Stimulated activated CD8-positive, alpha-beta memory T cell treated with anti-CD3 and anti-CD28 coated beads, Interleukin-15, amount 100 ng/mL, for 48 hours (primary cell): ENCODE results near the gene MUC3A.
"Not testable (repeated sequence)": the region's sequence is repeated elsewhere in the genome, so short reads cannot be mapped to it uniquely, and the experiment has no call there.

ENCODE experiments used
- DNase-seq, 2 donors: peaks; one replicate each; pipeline ENCODE4 v3.0.0-alpha.2; 2020; ENCODE audit warnings: low read depth in 2 of 2

MUC3A gene, protein sequence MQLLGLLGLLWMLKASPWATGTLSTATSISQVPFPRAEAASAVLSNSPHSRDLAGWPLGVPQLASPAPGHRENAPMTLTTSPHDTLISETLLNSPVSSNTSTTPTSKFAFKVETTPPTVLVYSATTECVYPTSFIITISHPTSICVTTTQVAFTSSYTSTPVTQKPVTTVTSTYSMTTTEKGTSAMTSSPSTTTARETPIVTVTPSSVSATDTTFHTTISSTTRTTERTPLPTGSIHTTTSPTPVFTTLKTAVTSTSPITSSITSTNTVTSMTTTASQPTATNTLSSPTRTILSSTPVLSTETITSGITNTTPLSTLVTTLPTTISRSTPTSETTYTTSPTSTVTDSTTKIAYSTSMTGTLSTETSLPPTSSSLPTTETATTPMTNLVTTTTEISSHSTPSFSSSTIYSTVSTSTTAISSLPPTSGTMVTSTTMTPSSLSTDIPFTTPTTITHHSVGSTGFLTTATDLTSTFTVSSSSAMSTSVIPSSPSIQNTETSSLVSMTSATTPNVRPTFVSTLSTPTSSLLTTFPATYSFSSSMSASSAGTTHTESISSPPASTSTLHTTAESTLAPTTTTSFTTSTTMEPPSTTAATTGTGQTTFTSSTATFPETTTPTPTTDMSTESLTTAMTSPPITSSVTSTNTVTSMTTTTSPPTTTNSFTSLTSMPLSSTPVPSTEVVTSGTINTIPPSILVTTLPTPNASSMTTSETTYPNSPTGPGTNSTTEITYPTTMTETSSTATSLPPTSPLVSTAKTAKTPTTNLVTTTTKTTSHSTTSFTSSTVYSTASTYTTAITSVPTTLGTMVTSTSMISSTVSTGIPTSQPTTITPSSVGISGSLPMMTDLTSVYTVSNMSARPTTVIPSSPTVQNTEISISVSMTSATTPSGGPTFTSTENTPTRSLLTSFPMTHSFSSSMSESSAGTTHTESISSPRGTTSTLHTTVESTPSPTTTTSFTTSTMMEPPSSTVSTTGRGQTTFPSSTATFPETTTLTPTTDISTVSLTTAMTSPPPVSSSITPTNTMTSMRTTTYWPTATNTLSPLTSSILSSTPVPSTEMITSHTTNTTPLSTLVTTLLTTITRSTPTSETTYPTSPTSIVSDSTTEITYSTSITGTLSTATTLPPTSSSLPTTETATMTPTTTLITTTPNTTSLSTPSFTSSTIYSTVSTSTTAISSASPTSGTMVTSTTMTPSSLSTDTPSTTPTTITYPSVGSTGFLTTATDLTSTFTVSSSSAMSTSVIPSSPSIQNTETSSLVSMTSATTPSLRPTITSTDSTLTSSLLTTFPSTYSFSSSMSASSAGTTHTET (N-terminal part only)

DNA sequence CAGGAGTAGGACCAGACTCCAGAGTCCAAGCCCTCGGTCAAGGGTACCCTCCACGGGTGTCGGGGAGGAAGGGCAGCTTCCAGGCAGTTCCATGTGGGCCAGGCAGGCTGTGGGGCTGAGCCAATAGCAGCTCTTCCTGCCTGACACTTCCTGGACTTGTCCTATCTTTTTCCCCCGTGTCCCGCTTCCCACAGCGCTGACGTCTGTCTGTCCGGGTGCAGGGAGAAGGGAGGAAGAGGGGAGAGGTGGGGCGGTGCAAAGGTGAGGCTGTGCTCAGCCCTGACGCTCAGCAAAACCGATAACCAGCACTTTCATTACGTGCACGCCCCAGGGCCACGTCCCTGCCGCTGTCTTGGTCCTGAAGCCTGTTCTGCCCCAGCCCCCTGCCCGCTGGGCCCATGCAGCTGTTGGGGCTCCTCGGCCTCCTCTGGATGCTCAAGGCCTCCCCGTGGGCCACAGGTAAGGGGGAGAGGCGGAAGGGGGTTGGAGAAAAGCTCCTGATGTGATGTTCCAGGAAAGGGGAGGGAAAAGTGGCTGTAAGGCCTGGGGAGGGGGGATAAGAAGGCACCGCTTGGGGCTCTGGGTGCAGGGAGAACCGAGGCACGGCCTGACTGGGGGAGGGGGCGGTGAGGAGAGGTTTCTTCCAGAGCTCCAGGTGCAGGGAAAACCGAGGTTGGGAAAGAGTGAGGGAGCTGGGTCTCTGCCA lies at the start of gene MUC3A:
TSS of gene MUC3A (plus strand) at position 308 of the 706 bp plus-strand sequence. CDS start at position 399, 91 bp downstream.
- DNase-seq: no peak

DNA sequence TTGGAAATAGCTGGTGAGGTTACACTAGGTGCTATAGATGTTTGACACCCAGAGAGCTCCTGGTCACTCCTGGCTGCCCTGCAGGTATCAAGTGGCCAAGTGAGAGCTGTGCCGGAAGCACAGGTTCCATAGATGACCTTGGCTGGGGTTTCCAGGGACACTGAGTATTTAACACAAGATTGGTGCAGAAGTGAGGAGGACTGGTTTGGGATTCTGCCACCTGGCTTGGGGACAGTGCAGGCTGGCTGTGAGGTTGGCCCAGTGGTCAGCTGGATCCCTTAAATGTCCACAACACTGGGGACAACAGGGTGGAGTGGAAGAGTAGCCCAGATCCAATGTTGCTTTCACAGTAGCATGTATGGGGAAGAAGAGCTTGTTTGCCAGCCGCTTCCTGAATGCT lies 48.4 kb upstream of the MUC3A start:
- no peak for DNase-seq

DNA sequence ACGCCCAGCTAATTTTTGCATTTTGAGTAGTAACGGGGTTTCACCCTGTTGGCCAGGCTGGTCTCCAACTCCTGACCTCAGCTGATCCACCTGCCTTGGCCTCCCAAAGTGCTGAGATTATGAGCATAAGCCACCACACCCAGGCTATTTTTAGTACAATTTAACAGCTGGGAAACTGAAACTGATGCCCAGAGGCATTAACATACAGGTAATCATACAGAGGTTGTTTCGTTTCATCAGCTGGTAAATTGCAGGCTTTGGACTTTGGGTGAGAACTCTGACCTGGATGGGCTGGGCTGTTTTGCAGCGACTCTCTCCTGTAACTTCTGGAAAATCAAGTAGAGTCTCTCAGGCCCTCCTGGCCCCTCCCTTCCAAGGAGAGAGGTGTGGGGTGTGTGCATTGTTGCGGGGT lies 47.4 kb upstream of the MUC3A start:
- DNase-seq: no peak

DNA sequence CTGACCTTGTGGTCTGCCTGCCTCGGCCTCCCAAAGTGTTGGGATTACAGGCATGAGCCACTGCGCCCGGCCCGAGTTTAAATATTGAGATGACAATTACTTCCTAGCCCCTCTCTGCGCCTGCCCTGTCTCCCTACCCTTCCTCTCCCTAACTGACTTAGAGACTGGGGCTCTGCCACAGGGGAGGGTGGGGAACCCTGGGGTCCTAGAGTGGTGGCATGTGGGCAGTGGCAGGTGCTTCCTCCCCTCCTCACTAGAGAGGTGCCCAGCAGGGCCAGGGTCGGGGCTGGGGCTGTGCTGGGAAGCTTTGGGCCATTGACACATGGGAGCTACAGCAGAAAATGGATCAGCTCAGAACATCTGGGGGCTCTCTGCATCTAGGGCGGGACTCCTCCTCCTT lies 46.7 kb upstream of the MUC3A start:
- DNase-seq: no peak

DNA sequence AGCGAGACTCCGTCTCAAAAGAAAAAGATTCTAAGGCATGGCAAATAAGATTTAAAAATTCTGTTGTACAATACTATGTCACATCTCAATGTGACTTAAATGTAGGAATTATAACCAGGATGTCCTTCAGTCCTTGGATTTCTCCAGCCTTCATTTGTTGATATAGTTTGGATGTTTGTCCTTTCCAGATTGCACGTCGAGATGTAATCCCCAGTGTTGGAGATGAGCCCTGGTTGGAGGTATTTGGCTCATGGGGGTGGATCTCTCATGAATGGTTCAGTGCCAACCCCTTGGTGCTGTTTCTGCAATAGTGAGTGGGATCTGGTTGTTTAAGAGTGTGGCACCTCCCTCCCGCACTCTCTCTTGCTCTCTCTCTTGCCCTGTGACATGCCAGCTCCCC lies 40.8 kb upstream of the MUC3A start:
- no peak for DNase-seq

DNA sequence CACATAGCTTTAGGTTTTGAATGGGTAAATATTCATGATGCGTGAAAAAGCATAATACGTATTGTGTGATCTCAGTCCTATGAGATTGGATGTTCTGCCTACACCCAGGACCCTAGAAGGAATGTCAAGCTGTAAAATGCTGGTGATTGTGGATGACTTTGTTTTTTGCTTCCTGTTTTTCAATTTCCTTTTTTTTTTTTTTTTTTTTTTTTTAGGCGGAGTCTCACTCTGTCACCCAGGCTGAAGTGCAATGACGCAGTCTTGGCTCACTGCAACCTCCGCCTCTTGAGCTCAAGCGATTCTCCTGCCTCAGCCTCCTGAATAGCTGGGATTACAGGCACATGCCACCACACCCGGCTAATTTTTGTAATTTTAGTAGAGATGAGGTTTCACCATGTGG lies 38.9 kb upstream of the MUC3A start:
- not testable (repeated sequence) for DNase-seq

DNA sequence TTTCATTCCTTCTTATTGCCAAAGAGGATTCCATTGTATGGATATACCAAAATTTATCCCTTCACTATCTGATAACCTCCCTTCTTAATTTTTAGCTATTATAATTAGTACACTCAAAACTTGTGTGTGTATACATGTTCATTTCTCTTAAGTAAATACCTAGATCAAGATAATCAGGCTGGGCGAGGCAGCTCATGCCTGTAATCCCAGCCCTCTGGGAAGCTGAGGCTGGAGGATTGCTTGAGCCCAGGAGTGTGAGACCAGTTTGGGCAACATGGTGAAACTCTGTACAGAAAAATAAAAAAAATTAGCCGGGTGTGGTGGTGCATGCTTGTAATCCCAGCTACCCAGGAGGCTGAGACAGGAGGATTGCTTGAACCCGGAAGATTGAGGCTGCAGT lies 37.9 kb upstream of the MUC3A start:
- DNase-seq: no peak

DNA sequence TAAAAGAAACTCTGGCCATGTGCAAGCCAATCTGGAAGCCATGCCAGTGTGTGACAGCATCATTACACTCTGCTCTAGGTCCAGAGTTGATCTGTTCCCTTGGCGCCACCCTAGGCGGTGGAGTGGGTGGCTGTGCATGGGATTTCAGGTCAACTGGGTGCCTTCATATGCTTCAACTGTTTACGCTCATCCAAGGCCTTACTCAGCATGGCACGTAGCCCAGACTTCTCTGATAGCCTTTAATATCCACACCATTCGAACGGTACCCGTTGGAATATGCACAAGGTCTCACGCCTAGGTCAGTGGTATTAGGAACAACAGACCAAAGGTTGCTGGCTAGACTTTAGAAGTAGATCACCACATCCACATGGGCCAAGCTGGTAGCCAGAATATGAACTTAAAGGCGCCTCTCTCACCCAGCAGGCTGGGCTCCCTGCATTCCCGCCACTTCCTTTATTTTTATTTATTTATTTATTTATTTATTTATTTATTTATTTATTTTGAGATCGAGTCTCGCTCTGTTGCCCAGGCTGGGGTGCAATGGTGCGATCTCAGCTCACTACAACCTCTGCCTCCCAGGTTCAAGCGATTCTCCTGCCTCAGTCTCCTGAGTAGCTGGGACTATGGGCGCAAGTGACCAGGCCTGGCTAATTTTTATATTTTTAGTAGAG lies 35.0 kb upstream of the MUC3A start:
- DNase-seq: no peak

DNA sequence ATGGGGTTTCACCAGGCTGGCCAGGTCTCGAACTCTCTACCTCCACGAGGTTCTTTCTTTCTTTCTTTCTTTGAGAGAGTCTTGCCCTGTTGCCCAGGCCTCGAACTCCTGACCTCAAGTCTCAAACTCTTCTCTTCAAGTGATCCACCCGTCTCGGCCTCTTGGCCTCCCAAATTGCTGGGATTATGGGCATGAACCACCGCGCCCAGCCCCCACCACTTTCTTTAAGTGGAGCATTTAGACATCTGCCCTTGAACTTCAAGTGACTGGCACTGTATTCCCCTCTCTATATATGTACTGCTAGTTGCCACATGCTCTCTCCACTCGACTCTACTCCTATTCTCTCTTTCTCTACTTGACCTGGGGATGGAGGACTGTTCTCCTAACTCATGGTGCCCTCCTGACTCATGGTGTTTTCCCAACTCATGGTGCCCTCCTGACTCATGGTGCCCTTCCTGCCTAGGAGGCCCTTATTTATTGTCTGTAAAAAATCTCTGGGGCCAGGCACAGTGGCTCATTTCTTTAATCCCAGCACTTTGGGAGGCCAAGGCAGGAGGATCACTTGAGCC lies 34.4 kb upstream of the MUC3A start:
- no peak for DNase-seq

DNA sequence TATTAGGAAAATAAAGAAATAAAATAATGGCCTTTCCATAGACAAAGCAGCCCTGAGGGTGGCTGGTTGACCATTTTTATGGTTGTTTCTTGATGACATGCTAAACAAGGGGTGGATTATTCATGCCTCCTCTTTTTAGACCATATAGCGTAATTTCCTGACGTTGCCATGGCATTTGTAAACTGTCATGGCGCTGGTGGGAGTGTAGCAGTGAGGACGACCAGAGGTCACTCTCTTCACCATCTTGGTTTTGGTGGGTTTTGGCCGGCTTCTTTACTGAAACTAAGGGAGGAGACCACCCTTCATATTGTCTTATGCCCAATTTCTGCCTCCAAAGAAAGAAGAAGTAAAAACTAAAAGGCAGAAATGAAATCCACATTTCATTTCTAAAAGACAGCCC lies 30.0 kb upstream of the MUC3A start:
- DNase-seq: not testable (repeated sequence)

DNA sequence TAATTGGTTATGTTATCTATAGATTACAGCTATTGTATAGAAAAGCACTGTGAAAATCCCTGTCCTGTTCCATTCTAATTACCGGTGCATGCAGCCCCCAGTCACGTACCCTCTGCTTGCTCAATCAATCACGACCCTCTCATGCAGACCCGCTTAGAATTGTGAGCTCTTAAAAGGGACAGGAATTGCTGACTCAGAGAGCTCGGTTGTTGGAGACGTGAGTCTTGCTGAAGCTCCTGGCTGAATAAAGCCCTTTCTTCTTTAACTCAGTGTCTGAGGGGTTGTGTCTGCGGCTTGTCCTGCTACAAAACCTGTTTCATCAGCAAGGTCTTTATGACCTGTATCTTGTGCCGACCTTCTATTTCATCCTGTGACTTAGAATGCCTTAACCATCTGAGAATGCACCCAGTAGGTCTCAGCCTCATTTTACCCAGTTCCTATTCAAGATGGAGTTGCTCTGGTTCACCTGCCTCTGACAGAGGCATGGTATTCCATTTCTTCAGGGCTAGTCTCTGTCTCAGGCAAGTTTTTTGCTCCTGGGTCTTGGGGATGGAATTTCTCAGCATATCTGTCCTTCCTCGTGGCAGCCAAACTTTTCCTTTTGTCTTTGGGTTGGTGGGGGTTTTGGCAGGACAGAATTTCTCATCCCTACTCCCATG lies 29.4 kb upstream of the MUC3A start:
- not testable (repeated sequence) for DNase-seq

DNA sequence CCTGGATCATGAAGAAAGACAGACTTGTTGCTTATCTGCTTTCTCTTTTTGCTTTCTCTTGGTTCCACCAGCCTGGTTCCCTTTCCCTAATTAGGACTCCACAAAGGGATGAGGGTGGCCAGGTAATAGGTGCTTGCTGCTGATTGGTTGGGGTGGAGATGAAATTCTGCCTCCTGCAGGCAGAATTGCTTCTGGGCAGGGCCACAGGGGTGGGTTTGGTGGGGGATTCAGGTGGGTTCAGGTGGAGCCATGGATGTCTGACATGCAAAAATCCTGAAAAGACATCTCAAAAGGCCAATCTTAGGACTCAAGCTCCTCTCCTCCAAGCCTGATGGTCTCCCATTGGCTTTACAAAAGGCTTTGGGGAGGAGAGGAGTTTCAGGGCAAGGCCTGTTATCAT lies 28.3 kb upstream of the MUC3A start:
- no peak for DNase-seq

DNA sequence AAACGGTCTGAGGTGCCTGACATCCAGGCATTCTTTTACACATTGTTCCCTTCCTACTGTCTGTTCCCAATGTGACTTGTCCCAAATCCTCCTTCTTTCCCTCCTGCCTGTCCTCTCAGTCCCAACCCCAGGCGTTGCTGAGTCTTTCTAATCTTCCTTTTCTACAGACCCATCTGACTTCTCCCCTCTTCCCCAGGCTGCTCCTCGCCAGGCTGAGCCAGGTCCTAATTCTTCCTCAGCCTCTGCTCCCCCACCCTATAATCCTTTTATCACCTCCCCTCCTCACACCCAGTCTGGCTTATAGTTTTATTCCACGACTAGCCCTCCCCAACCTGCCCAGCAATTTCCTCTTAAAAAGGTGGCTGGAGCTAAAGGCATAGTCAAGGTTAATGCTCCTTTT lies 25.7 kb upstream of the MUC3A start:
- not testable (repeated sequence) for DNase-seq

DNA sequence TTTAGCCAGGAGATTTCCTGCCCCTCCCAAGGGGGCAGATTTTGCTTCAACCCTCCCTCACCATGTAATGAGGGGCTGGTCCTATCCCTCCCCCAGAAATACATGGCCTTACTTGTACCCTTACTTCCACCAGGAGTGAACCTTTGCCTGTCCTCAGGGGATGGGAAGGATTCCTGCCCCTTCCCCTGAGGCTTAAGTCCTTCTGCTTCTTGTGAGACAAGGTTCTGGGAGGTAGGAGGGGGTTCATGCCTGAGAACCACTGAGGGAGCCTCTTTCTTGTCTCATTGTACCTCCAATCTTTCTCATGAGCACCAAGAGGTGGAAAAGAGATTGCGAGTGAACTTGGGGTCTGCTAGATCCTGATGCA lies 19.5 kb upstream of the MUC3A start:
- no peak for DNase-seq

DNA sequence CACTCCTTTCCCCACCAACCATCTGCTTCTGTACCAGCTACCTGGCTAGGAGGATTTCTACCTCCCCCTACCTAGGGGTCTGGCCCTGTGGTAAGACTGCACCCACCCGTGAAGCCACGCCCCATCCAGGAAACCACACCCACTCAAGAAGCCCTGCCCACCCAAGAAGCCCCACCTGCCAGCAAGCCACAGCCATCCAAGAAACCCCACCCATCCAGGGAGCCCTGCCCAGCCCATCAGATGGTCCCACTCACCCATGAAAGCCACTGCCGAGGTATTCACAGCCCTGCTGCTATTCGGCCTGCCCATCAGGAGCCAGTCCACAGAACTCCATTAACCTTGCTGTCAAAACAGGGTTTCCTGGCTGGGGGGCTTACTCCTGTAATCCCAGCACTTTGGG lies 15.6 kb upstream of the MUC3A start:
- DNase-seq: no peak

DNA sequence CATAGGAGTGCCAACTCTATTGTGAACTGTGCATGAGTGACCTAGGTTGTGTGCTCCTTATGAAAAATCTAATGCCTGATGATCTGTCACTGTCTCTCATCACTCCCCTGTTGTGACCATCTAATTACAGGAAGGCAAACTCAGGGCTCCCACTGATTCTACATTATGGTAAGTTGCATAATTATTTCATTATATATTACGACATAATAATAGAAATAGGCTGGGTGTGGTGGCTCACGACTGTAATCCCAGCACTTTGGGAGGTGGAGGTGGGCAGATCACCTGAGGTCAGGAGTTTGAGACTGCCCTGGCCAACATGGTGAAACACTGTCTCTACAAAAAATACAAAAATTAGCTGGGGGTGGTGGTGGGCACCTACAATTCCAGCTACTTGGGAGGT lies 14.0 kb upstream of the MUC3A start:
- not testable (repeated sequence) for DNase-seq

DNA sequence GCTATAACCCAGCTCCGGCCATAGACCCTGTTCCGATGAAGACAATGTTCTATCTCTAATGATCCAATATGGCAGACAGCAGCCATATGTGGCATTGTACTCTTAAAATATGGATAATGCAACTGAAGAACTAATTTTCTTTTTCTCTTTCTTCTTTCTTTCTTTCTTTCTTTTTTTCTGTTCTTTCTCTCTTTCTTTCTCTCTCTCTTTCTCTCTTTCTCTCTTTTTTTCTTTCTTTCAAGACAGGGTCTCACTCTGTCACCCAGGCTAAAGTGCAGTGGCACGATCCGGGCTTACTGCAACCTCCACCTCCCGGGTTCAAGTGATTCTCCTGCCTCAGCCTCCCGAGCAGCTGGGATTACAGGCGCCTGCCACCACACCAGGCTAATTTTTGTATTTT lies 13.2 kb upstream of the MUC3A start:
- not testable (repeated sequence) for DNase-seq

DNA sequence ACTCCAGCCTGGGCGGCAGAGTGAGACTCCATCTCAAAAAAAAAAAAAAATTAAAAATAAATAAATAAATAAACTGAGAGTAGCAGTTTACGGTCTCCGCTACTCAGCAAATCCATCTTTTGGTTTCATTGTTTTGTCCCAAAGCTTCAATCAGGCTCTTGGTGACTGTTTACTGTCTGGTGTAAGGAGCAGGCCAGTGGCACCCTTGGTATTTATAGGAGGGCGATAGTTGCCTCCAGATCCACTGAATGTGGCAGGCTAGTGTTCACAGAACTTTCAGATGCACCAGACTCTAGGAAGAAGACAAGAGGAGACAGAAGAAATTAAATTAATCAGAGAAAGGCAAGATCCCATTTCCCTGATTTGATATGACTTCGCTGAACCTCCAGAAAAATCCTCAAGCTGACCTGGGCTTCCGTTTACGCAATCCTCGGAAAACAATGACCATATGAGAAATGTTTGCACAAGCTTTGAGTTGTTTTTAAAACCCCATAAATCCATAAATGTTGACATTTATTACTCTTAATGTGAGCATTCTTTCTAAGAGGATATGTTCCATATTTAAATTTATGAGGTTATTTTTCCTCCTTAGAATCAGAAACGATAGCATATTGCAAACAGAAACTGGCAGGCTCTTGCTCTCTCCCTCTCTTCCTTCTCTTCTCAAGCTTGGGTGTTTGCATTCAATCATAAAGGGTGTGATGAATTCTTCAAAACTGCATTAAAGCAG lies 7.1 kb upstream of the MUC3A start:
- DNase-seq: no peak

DNA sequence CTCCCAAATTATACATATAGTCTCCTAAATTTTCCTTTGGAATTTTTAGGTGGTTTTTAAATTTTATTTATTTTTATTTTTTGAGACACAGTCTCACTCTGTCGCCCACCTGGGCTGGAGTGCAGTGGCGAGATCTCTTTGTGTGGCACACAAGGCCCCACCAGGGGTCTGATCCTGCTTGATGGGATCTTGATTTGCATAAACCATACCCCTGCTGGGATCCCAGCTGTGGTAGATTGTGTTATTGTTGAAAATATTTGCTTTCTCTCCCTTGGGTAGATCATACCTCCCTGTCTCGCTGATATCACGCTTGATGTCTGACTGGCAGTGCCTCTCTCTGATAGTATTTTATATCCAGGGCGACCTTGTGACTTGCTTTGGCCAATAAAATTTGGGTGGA lies 5.6 kb upstream of the MUC3A start:
- DNase-seq: no peak
